BE2C (cell line): ENCODE data around the gene TOM1.

Experiments used
- DNase-seq: peaks from one replicate; pipeline ENCODE4 v3.0.0-alpha.2; 2020
- H3K27me3 ChIP-seq: fragments of 250-450 bp; sonication (Bioruptor Pico); 2 replicates; pipeline ENCODE4 v1.5.1; 2020; ENCODE audit warnings: mild to moderate bottlenecking
- H3K36me3 ChIP-seq: fragments of 250-450 bp; sonication (Bioruptor Pico); 2 replicates; pipeline ENCODE4 v1.5.1; 2020; ENCODE audit warnings: mild to moderate bottlenecking
- H3K4me1 ChIP-seq: fragments of 250-450 bp; sonication (Bioruptor Pico); 2 replicates; pipeline ENCODE4 v1.5.1; 2020
- H3K4me3 ChIP-seq: 2 replicates; pipeline ENCODE4 v1.5.1; 2011; ENCODE audit warnings: low read depth, low read length
- H3K9me3 ChIP-seq: fragments of 250-450 bp; sonication (Bioruptor Pico); 2 replicates; pipeline ENCODE4 v1.5.1; 2020
- TF ChIP-seq, protein P1 (sequence below): IDR thresholded peaks from 2 replicates; pipeline ENCODE4 v1.5.1; 2012; ENCODE audit warnings: mild to moderate bottlenecking, low read depth, low read length

TOM1 gene

DNA sequence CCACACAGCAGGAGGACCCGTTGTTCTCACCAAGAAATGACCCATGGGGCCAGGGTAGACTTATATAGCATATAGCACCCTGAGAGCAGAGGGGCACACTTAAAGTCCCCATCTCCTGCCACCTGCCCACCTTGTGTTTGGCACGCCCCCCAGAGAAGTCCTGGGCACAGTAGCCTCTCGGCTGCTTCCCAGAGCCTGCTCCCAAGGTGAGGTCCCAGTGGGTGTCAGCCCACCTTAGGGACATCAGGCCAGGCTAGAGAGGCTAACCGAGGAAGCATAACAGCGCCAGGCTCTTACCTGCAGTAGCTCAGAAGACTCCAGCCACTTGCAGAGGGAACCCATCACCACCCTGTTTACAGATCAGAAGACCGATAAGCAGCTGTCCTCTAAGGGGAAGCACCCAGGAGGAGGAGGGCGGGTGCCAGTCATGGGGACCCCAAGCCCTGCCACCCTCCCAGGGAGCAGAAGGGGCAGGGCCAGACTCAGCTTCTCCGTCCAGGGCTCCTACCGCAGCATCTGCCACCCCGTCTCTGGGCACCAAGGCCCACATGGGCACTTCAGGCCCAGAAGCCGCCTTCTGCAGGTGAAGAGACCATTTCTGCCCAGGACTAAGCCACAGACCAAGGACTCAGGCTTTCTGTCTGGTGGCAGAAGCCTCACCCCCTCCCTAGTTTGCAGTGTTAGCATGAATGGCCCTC lies 46.3 kb downstream of the TOM1 start:
- Histone ChIP-seq H3K4me3 (no peak overlapping the region), H3K27me3 (no peaks in the 10 kb centered on the region), H3K36me3 (peaks cover 3% of the 10 kb centered on the region; the same call in 1 of the 2 replicates), H3K4me1 (peaks cover 14% of the 10 kb centered on the region), H3K9me3 (no peaks in the 10 kb centered on the region)
- no peak for DNase-seq
- TF ChIP-seq, protein P1, sequence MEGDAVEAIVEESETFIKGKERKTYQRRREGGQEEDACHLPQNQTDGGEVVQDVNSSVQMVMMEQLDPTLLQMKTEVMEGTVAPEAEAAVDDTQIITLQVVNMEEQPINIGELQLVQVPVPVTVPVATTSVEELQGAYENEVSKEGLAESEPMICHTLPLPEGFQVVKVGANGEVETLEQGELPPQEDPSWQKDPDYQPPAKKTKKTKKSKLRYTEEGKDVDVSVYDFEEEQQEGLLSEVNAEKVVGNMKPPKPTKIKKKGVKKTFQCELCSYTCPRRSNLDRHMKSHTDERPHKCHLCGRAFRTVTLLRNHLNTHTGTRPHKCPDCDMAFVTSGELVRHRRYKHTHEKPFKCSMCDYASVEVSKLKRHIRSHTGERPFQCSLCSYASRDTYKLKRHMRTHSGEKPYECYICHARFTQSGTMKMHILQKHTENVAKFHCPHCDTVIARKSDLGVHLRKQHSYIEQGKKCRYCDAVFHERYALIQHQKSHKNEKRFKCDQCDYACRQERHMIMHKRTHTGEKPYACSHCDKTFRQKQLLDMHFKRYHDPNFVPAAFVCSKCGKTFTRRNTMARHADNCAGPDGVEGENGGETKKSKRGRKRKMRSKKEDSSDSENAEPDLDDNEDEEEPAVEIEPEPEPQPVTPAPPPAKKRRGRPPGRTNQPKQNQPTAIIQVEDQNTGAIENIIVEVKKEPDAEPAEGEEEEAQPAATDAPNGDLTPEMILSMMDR = no peak

- peaks cover 17% of the 10 kb centered on the region for H3K4me1 ChIP-seq
- no peaks in the 10 kb centered on the region for H3K9me3 ChIP-seq
Measured at GRCh38 chr22:35346596-35347220, 47.0 kb downstream of the TOM1 start.

GRCh38 chr22:35347462-35347861 lies 47.8 kb downstream of the TOM1 start:
- no peak overlapping the region for H3K4me3 ChIP-seq
- H3K4me1 ChIP-seq = peaks cover 17% of the 10 kb centered on the region
- H3K27me3 ChIP-seq = no peaks in the 10 kb centered on the region
- DNase-seq = no peak
- TF ChIP-seq, protein P1 = no peak
- peaks cover 3% of the 10 kb centered on the region; the same call in 1 of the 2 replicates for H3K36me3 ChIP-seq
- no peaks in the 10 kb centered on the region for H3K9me3 ChIP-seq

More at GRCh38 chr22:35346596-35347220, 47.0 kb downstream of the TOM1 start:
- Histone ChIP-seq H3K27me3 (no peaks in the 10 kb centered on the region), H3K36me3 (peaks cover 3% of the 10 kb centered on the region; the same call in 1 of the 2 replicates), H3K4me3 (no peak overlapping the region)
- no peak for DNase-seq
- TF ChIP-seq, protein P1 = no peak

DNA sequence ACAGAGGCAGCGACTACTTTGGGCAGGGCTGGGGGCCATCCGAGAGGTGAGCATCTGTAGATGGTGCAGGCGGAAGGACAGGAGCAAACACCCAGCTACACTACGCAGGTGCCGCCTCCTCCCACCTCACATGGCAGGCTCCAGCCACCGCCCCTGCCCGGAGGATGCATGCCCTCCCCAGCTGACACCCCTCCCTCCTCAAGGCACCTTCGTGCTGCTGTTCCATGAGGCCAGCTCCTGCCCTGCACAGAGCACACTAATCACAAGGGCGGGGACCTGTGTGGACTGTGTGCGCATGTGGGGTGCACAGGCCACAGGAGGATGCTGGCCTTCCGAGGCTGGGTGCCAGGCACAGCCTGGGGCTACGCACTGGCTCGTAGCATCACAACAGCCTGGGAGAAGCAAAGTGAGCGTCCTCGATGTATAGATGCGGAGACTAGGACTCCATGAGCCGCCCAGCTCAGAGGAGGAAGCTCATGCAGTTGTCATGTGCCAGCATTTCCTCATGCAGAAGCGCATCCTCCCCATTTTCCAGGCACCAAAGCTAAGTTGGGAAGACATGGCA lies 48.4 kb downstream of the TOM1 start:
- DNase-seq = no peak
- no peaks in the 10 kb centered on the region for H3K27me3 ChIP-seq
- peaks cover 17% of the 10 kb centered on the region for H3K4me1 ChIP-seq
- no peak overlapping the region for H3K4me3 ChIP-seq
- no peaks in the 10 kb centered on the region for H3K9me3 ChIP-seq
- TF ChIP-seq, protein P1 = no peak
- H3K36me3 ChIP-seq = peaks cover 3% of the 10 kb centered on the region; the same call in 1 of the 2 replicates

DNA sequence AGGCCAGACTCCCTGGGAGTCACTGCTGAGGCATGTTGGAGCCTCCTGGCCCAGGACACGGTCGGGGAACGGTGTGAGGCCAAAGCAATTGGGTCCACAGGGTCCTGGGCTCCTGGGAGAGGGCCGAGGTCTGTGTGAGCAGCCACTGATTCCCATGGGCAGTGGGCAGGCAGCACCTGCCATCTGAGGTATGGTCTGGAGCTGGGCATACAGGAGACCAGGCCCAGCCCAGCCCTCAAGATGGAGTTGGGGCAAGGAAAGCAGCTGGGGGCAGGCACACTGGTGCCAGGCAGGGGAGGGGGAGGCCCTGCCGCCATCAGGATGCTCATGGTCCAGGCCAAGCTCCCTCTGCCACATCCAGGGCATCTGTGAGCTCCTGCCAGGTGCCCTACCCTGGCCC lies 49.0 kb downstream of the TOM1 start:
- Histone ChIP-seq H3K4me1 (peaks cover 17% of the 10 kb centered on the region), H3K36me3 (peaks cover 2% of the 10 kb centered on the region; the same call in 1 of the 2 replicates), H3K4me3 (no peak overlapping the region), H3K27me3 (no peaks in the 10 kb centered on the region), H3K9me3 (no peaks in the 10 kb centered on the region)
- TF ChIP-seq, protein P1 = no peak
- DNase-seq = no peak

- peaks cover 17% of the 10 kb centered on the region for H3K4me1 ChIP-seq
- DNase-seq = no peak
- TF ChIP-seq, protein P1 = no peak
Measured at GRCh38 chr22:35349368-35349703, 49.6 kb downstream of the TOM1 start.

More at GRCh38 chr22:35349368-35349703, 49.6 kb downstream of the TOM1 start:
- no peaks in the 10 kb centered on the region for H3K27me3 ChIP-seq
- H3K9me3 ChIP-seq = no peaks in the 10 kb centered on the region
- H3K36me3 ChIP-seq = no peaks in the 10 kb centered on the region
- no peak overlapping the region for H3K4me3 ChIP-seq
